ENCODE measurements around the gene ZFTA.

Gene ZFTA

DNA sequence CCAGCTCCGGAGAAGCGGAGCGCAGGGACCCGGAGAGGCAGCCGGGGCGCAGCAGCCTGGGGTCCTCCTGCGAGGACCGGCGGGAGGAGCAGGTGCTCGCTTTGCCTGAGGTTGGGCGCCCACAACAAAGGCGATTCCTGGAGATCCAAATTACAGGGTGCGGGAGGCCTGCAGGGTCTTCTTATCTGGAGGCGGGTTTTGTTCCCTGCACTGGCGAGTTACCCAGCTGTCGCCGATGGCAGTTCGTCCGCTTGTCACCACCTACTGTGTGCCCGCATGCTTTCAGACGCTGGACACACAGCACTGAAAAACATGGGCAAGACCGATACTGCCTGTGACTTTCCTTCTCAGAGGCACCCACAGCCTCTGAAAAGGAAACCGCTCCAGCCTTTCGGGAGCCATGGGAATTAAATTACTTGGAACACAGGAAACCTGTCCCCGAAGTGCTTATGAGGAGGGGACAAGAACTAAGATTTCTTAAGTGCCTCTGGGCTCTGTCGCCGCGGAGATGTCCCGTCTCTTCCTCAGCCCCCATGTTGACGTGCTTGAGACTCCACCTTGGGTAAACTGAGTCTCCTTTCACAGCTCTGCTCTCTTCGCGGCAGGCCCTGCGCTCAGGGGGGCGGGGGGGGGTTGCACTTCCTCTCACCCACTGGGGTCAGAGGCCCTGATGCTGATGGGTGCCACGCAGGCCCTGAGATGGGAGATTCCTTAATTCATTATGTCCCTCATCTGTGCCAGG is 1.3 kb upstream of the ZFTA start:
- no peak for DNase-seq (ENCODE audit: low read depth)
- H3K4me3 ChIP-seq (ENCODE audit: low read depth, low read length), result no peak overlapping the region
- TF ChIP-seq, protein P1, sequence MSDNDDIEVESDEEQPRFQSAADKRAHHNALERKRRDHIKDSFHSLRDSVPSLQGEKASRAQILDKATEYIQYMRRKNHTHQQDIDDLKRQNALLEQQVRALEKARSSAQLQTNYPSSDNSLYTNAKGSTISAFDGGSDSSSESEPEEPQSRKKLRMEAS (IDR thresholded peaks at IDR 0.05; ENCODE audit: low read depth, low read length), result no peak
- no peak for TF ChIP-seq POLR2A (IDR thresholded peaks at IDR 0.05; ENCODE audit: extremely low read depth, insufficient read length)
- no peak for TF ChIP-seq CTCF (IDR thresholded peaks at IDR 0.05; ENCODE audit: low read depth, low read length)
- no peak for TF ChIP-seq MYC (IDR thresholded peaks at IDR 0.05; ENCODE audit: low read depth, low read length)

GRCh38 chr11:63769042-63769713 is 603 bp upstream of the ZFTA start:
- DNase-seq (ENCODE audit: low read depth), result peak; percentile 60
- H3K4me3 ChIP-seq (ENCODE audit: low read depth, low read length), result peak overlapping the region; percentile 36
- TF ChIP-seq, protein P1 (IDR thresholded peaks at IDR 0.05; ENCODE audit: low read depth, low read length), result no peak
- TF ChIP-seq CTCF (IDR thresholded peaks at IDR 0.05; ENCODE audit: low read depth, low read length), result no peak
- TF ChIP-seq POLR2A (IDR thresholded peaks at IDR 0.05; ENCODE audit: extremely low read depth, insufficient read length), result no peak
- TF ChIP-seq MYC (IDR thresholded peaks at IDR 0.05; ENCODE audit: low read depth, low read length), result no peak

GRCh38 chr11:63767565-63768236 is 874 bp downstream of the ZFTA start:
- TF ChIP-seq POLR2A (IDR thresholded peaks at IDR 0.05; ENCODE audit: extremely low read depth, insufficient read length) (no peak), CTCF (IDR thresholded peaks at IDR 0.05; ENCODE audit: low read depth, low read length) (no peak), MYC (IDR thresholded peaks at IDR 0.05; ENCODE audit: low read depth, low read length) (no peak; the same call in 1 of the 2 replicates)
- TF ChIP-seq, protein P1 (IDR thresholded peaks at IDR 0.05; ENCODE audit: low read depth, low read length), result no peak; the same call in 1 of the 2 replicates
- peak; percentile 89 for DNase-seq (ENCODE audit: low read depth)

DNA sequence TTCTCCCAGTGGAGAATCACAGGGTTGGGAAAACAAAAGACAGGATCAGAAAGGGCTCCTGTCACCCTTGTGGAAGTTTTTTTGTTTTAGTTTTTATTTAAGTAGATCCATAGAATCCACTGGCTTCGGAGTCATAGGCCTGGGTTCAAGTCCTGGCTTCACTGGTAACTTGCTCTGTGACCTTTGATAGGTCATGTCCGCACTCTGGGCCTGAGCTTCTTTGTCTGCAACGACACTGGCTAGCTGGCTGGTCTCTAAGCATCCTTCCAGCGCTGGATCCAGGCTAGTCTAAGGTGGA is 1.4 kb downstream of the ZFTA start:
- DNase-seq (ENCODE audit: low read depth), result no peak
- peak overlapping the region; percentile 86 for H3K4me3 ChIP-seq (ENCODE audit: low read depth, low read length)
- no peak for TF ChIP-seq POLR2A (IDR thresholded peaks at IDR 0.05; ENCODE audit: extremely low read depth, insufficient read length)
- TF ChIP-seq, protein P1 (IDR thresholded peaks at IDR 0.05; ENCODE audit: low read depth, low read length), result no peak
- TF ChIP-seq MYC (IDR thresholded peaks at IDR 0.05; ENCODE audit: low read depth, low read length), result no peak
- no peak for TF ChIP-seq CTCF (IDR thresholded peaks at IDR 0.05; ENCODE audit: low read depth, low read length)

More at GRCh38 chr11:63767565-63768236, 874 bp downstream of the ZFTA start:
- H3K4me3 ChIP-seq (ENCODE audit: low read depth, low read length), result peak overlapping the region; percentile 86

- DNase-seq (ENCODE audit: low read depth), result no peak
- H3K4me3 ChIP-seq (ENCODE audit: low read depth, low read length), result peak overlapping the region; percentile 86
- TF ChIP-seq MYC (IDR thresholded peaks at IDR 0.05; ENCODE audit: low read depth, low read length) (no peak), CTCF (IDR thresholded peaks at IDR 0.05; ENCODE audit: low read depth, low read length) (no peak), POLR2A (IDR thresholded peaks at IDR 0.05; ENCODE audit: extremely low read depth, insufficient read length) (no peak)
- TF ChIP-seq, protein P1 (IDR thresholded peaks at IDR 0.05; ENCODE audit: low read depth, low read length), result no peak
Measured at GRCh38 chr11:63766531-63767235, 1.9 kb downstream of the ZFTA start.

Data from NB4 (cell line).